Endothelial cell of umbilical vein (primary cell): ENCODE data around the gene PRKCD. TPM values are rescaled to one million over a fixed set of nuclear protein-coding genes. Genes with fewer than 3 reads are reported as not detected.

Experiments
- BruUV-seq: library from RNA; stranded (reverse); fragments of 400-500 nt; replicated peaks from 2 replicates; lab custom pipeline; 2021; lab: Mats Ljungman, UMichigan
- CTCF ChIA-PET: fragments of 300-600, 350-600 bp; sonication (Branson Sonifier 250); formaldehyde crosslinking; loops from one replicate; lab custom pipeline; 2021; ENCODE audit warnings: antibody characterized with exemption, inconsistent platforms; lab: Charles Lee
- POLR2A ChIA-PET: fragments of 300-600, 350-600 bp; sonication (Branson Sonifier 250); formaldehyde crosslinking; loops from one replicate; lab custom pipeline; 2021; ENCODE audit warnings: antibody characterized with exemption, inconsistent platforms; lab: Charles Lee
- DNase-seq: peaks from one replicate; pipeline ENCODE4 v3.0.0-alpha.2; 2011; ENCODE audit warnings: low read depth, low spot score
- FAIRE-seq: peaks from 2 replicates; lab custom pipeline; 2011; peaks lifted over from hg19 to GRCh38; lab: Jason Lieb, UNC
- H2AFZ ChIP-seq: 2 replicates; pipeline ENCODE4 v1.6.0; 2012; ENCODE audit warnings: low read depth, low read length, control low read depth, inconsistent platforms
- H3K27ac ChIP-seq: 2 replicates; pipeline ENCODE4 v1.5.1; 2011; ENCODE audit warnings: low read depth, mild to moderate bottlenecking, control low read depth, low read length, moderate library complexity; ENCODE audit not compliant: insufficient read depth
- H3K27me3 ChIP-seq, 2 experiments: 2 replicates each; pipeline versions ENCODE4 v1.6.0 to v1.6.1; 2011; ENCODE audit warnings: low read length in 2 of 2, mixed read lengths in 1 of 2; ENCODE audit not compliant: control insufficient read depth in 2 of 2, insufficient read depth in 2 of 2
- H3K36me3 ChIP-seq, 2 experiments: 2 replicates in 1 of 2; 3 replicates in 1 of 2; pipeline ENCODE4 v1.5.1; 2011; ENCODE audit warnings: low read length in 2 of 2, mild to moderate bottlenecking in 1 of 2, moderate library complexity in 1 of 2; ENCODE audit not compliant: control insufficient read depth in 2 of 2, insufficient read depth in 2 of 2; ENCODE audit errors: extremely low read depth in 1 of 2
- H3K4me1 ChIP-seq: 3 replicates; pipeline ENCODE4 v1.5.1; 2011; ENCODE audit warnings: mild to moderate bottlenecking, low read length; ENCODE audit not compliant: control insufficient read depth, insufficient read depth; ENCODE audit errors: extremely low read depth
- H3K4me2 ChIP-seq: 2 replicates; pipeline ENCODE4 v1.6.1; 2011; ENCODE audit warnings: low read length, control low read depth, mixed read lengths; ENCODE audit not compliant: insufficient read depth
- H3K4me3 ChIP-seq, 3 experiments: fragments of 200-600 bp in 1 of 3; sonication (generic), shearing (Covaris generic) in 1 of 3; replicated peaks in 1 of 3; 2 replicates each; pipeline ENCODE4 v1.5.1; 2011 to 2016; ENCODE audit warnings: control low read depth in 3 of 3, low read length in 3 of 3, mild to moderate bottlenecking in 2 of 3, inconsistent platforms in 1 of 3, low read depth in 1 of 3, moderate library complexity in 1 of 3; ENCODE audit not compliant: insufficient read depth in 1 of 3
- H3K79me2 ChIP-seq: 2 replicates; pipeline ENCODE4 v1.6.0; 2012; ENCODE audit warnings: low read length, inconsistent platforms; ENCODE audit not compliant: control insufficient read depth, insufficient read depth
- H3K9ac ChIP-seq: replicated peaks from 2 replicates; pipeline ENCODE3; 2011; ENCODE audit warnings: low read length, control low read depth; ENCODE audit not compliant: insufficient read depth; ENCODE audit errors: extremely low read depth
- H3K9me1 ChIP-seq: replicated peaks from 3 replicates; pipeline ENCODE4 v1.6.0; 2011; ENCODE audit warnings: mild to moderate bottlenecking, low read length; ENCODE audit not compliant: control insufficient read depth, insufficient read depth; ENCODE audit errors: extremely low read depth
- H3K9me3 ChIP-seq: replicated peaks from 2 replicates; pipeline ENCODE4 v1.5.1; 2012; ENCODE audit warnings: low read length, inconsistent platforms; ENCODE audit not compliant: control insufficient read depth, insufficient read depth
- H4K20me1 ChIP-seq: replicated peaks from 2 replicates; pipeline ENCODE3; 2011; ENCODE audit warnings: mild to moderate bottlenecking, low read length; ENCODE audit not compliant: control insufficient read depth, insufficient read depth; ENCODE audit errors: extremely low read depth
- EZH2 ChIP-seq: IDR thresholded peaks from 2 replicates; pipeline ENCODE4 v1.6.1; 2012; ENCODE audit warnings: borderline replicate concordance, low read depth, mild to moderate bottlenecking, moderate library complexity, low read length, inconsistent platforms; ENCODE audit not compliant: severe bottlenecking
- FOS ChIP-seq: IDR thresholded peaks from 2 replicates; pipeline ENCODE4 v1.6.1; 2011; ENCODE audit warnings: mild to moderate bottlenecking, low read length, moderate library complexity, borderline replicate concordance; ENCODE audit not compliant: insufficient read depth
- GATA2 ChIP-seq: IDR thresholded peaks from 2 replicates; pipeline ENCODE4 v1.7.0; 2011; ENCODE audit warnings: low read depth, mild to moderate bottlenecking, moderate library complexity, mixed read lengths, low read length; ENCODE audit not compliant: insufficient read length, insufficient read depth
- JUN ChIP-seq: IDR thresholded peaks from 2 replicates; pipeline ENCODE4 v1.6.1; 2011; ENCODE audit warnings: borderline replicate concordance, low read depth; ENCODE audit not compliant: insufficient read length, insufficient read depth
- MYC ChIP-seq: IDR thresholded peaks from one replicate; pipeline ENCODE4 v1.6.1; 2011; ENCODE audit warnings: mild to moderate bottlenecking, low read depth, low read length
- POLR2A ChIP-seq: IDR thresholded peaks from 2 replicates; pipeline ENCODE4 v1.6.1; 2012; ENCODE audit warnings: low read depth, mild to moderate bottlenecking, control low read depth, low read length
- POLR2AphosphoS5 ChIP-seq: IDR thresholded peaks from 2 replicates; pipeline ENCODE4 v1.6.1; 2012; ENCODE audit warnings: low read depth, mild to moderate bottlenecking, control low read depth, low read length, moderate library complexity; ENCODE audit not compliant: insufficient read depth
- dilution Hi-C: fragments of 300-500 bp; cut with MboI; formaldehyde crosslinking; loops from one replicate; pipeline ENCODE4 v1.15.0; 2019; ENCODE audit warnings: low sequenced_read_pairs; ENCODE audit not compliant: extremely low pct_ligation_motif_present
- intact Hi-C: fragments of 100-400 bp; cut with micrococcal nuclease; formaldehyde crosslinking; loops from one replicate; pipeline ENCODE4 v1.10.0; 2022
- polyA plus RNA-seq, 4 experiments: library from polyadenylated mRNA; depleted of rRNA in 3 of 4; stranded (reverse) in 3 of 4; unstranded in 1 of 4; fragments of >200 nt; gene quantifications; 2 replicates each; pipeline versions ENCODE4 v1.2.1 to v1.2.3, GENCODE V29; 2011 to 2012; ENCODE audit warnings: missing spikeins in 1 of 4
- total RNA-seq: library from RNA; stranded (reverse); gene quantifications from 2 replicates; pipeline ENCODE4 v1.2.3, GENCODE V29; 2021
- TF ChIP-seq, protein P1 (sequence below): IDR thresholded peaks from 2 replicates; pipeline ENCODE4 v1.6.1; 2011; ENCODE audit not compliant: insufficient read depth, insufficient read length
- TF ChIP-seq, protein P2 (sequence below), 2 donors: IDR thresholded peaks; 1 replicate in 1 of 2; 2 replicates in 1 of 2; pipeline ENCODE4 v1.5.1; 2011; ENCODE audit warnings: low read length in 2 of 2, mild to moderate bottlenecking in 2 of 2, moderate library complexity in 2 of 2, control low read depth in 1 of 2, inconsistent platforms in 1 of 2, low read depth in 1 of 2; ENCODE audit not compliant: insufficient read depth in 1 of 2; ENCODE audit errors: extremely low read depth in 1 of 2

The PRKCD gene
- total and polyA plus RNA-seq, 2 donors (not counting 3 experiments of a cell fraction or from before 2014, with no cell fraction given): 15.5 to 19.0 TPM

DNA sequence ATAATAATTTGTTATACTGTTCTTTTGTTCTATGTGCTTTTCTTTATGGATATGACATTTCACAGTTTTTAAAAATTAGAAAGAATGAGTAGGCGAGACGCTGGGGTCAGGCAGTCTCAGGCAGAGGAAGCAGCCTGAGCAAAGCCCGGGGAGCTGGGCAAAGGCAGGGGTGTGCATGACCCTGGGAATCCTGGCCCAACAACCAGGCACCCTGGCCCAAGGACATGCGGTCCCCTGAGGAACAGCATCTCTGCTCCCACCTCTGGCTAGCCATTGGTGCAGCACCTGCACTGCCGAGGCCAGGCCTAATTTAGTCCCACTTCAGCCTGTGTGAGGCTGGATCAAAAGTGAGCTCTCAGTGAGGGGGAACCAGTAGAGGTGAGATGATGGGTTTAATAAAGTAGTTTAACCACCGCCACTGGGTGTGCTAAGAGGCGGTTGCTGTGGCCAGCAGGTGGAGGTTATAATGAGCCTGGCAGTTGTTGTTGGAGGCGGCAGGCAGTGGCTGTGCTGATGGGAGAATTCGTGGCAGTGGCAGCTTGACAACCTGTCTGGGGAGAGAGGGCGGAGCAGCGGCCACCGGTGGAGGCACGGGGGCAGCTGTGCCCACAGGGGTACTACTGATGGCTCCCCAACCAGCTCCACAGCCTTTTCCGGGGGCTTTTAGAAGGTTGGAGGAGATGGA lies 41.5 kb downstream of the PRKCD start:
- BruUV-seq: no TSS peak
- H4K20me1 ChIP-seq: no peaks in the 10 kb centered on the region
- H3K27ac ChIP-seq: no peak overlapping the region
- H3K4me3 ChIP-seq: no peak overlapping the region
- no peaks in the 10 kb centered on the region for H3K36me3 ChIP-seq
- no peak for FAIRE-seq
- H3K9ac ChIP-seq: no peak overlapping the region
- intact Hi-C loops (no loop called here), dilution Hi-C loops (no loop called here)
- H3K4me1 ChIP-seq: no peaks in the 10 kb centered on the region
- H3K27me3 ChIP-seq: no peaks in the 10 kb centered on the region
- TF ChIP-seq JUN (no peak), POLR2AphosphoS5 (no peak), EZH2 (no peak), GATA2 (no peak), FOS (no peak), POLR2A (no peak), MYC (no peak)
- TF ChIP-seq, protein P1, sequence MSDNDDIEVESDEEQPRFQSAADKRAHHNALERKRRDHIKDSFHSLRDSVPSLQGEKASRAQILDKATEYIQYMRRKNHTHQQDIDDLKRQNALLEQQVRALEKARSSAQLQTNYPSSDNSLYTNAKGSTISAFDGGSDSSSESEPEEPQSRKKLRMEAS: no peak
- TF ChIP-seq, protein P2, sequence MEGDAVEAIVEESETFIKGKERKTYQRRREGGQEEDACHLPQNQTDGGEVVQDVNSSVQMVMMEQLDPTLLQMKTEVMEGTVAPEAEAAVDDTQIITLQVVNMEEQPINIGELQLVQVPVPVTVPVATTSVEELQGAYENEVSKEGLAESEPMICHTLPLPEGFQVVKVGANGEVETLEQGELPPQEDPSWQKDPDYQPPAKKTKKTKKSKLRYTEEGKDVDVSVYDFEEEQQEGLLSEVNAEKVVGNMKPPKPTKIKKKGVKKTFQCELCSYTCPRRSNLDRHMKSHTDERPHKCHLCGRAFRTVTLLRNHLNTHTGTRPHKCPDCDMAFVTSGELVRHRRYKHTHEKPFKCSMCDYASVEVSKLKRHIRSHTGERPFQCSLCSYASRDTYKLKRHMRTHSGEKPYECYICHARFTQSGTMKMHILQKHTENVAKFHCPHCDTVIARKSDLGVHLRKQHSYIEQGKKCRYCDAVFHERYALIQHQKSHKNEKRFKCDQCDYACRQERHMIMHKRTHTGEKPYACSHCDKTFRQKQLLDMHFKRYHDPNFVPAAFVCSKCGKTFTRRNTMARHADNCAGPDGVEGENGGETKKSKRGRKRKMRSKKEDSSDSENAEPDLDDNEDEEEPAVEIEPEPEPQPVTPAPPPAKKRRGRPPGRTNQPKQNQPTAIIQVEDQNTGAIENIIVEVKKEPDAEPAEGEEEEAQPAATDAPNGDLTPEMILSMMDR (IDR thresholded peaks at IDR 0.05; ENCODE audit: extremely low read depth in 1 of 2, insufficient read depth in 1 of 2, low read depth in 1 of 2, low read length in 2 of 2): no peak
- H3K9me3 ChIP-seq: no peaks in the 10 kb centered on the region
- no peaks in the 10 kb centered on the region for H3K79me2 ChIP-seq
- ChIA-PET POLR2A (no interaction called here), CTCF (no interaction called here)
- no peak overlapping the region for H3K4me2 ChIP-seq
- no peaks in the 10 kb centered on the region for H3K9me1 ChIP-seq
- DNase-seq: no peak
- H2AFZ ChIP-seq: no peak overlapping the region
